Neuron (in vitro differentiated cells): ENCODE measurements around the gene NPHP1.
A peak's percentile ranks its signal among the peaks of the same experiment; 100 is the strongest.

Source experiments
- H2AFZ ChIP-seq: one replicate; pipeline ENCODE4 v1.6.1; 2013; ENCODE audit warnings: low read depth, mild to moderate bottlenecking, inconsistent platforms, low read length, moderate library complexity
- H3K27me3 ChIP-seq: one replicate; pipeline ENCODE4 v1.6.1; 2013; ENCODE audit warnings: low read length; ENCODE audit not compliant: insufficient read depth
- H3K36me3 ChIP-seq: one replicate; pipeline ENCODE4 v1.6.1; 2013; ENCODE audit warnings: low read length; ENCODE audit not compliant: insufficient read depth
- H3K4me1 ChIP-seq: one replicate; pipeline ENCODE4 v1.6.1; 2013; ENCODE audit warnings: low read length; ENCODE audit not compliant: insufficient read depth
- H3K4me3 ChIP-seq: 2 replicates; pipeline ENCODE4 v1.5.1; 2013; ENCODE audit warnings: mild to moderate bottlenecking, low read length, moderate library complexity
- H3K9me3 ChIP-seq: one replicate; pipeline ENCODE4 v1.6.1; 2013; ENCODE audit warnings: low read length

Gene NPHP1

DNA sequence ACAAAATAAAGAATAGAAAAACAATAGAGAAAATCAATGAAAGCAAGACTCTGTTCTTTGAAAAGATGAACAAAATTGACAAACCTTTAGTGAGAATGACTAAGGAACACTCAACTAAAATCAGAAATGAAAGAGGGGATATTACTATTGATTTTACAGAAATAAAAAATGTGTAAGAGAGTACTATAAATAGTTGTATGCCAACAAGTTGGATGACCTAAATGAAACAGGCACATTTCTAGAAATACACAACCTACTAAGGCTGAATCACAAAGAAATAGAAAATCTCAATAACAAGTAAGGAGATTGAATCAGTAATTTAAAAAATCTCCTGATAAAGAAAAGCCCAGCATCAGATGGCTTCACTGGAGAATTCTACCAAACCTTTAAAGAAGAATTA, 70.8 kb downstream of the NPHP1 start:
- Histone ChIP-seq H2AFZ (no peak overlapping the region), H3K36me3 (peaks cover 2% of the 10 kb centered on the region), H3K4me3 (no peak overlapping the region), H3K9me3 (no peaks in the 10 kb centered on the region), H3K4me1 (no peaks in the 10 kb centered on the region), H3K27me3 (no peaks in the 10 kb centered on the region)

DNA sequence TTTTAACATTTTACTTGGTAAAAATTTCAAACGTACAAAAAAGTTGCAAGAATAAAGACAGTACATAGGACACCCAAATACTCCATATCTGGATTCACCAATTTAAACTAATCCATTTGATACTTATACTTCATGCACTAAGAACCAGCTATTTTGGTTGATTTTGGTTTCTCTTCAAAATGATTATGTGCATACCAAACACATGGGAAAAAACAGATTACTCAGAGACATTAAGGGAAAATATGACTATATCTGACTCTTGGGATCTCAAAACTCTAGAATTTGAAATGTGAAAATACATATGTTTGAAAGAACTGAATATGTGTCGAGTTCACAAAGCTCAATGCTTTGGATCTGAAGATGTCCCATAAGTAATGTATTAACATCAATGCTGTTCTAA, 73.6 kb downstream of the NPHP1 start:
- no peak overlapping the region for H3K4me3 ChIP-seq
- no peaks in the 10 kb centered on the region for H3K27me3 ChIP-seq
- H2AFZ ChIP-seq, result no peak overlapping the region
- no peaks in the 10 kb centered on the region for H3K9me3 ChIP-seq
- peaks cover 2% of the 10 kb centered on the region for H3K36me3 ChIP-seq
- H3K4me1 ChIP-seq, result peaks cover 7% of the 10 kb centered on the region

DNA sequence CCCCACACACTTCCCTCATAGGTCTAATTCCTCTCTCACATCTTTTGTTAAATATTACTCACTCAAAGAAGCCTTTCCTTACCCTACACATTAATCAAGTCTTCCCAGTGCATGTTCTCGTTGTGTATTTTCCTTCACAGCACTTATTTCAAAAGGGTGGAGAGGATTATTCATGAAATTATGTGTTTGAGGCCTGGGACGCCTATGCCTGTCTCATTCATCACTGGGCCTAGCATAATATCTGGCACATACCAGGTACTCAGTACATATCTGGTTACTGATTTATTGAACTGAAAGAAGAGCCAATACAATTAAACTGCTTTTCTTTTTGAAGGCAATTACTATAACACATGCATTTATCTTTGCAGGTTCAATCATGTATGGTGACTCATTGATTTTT, 74.1 kb downstream of the NPHP1 start:
- H3K4me1 ChIP-seq, result peaks cover 7% of the 10 kb centered on the region
- no peak overlapping the region for H2AFZ ChIP-seq
- H3K36me3 ChIP-seq, result peaks cover 2% of the 10 kb centered on the region
- no peak overlapping the region for H3K4me3 ChIP-seq
- no peaks in the 10 kb centered on the region for H3K27me3 ChIP-seq
- no peaks in the 10 kb centered on the region for H3K9me3 ChIP-seq

DNA sequence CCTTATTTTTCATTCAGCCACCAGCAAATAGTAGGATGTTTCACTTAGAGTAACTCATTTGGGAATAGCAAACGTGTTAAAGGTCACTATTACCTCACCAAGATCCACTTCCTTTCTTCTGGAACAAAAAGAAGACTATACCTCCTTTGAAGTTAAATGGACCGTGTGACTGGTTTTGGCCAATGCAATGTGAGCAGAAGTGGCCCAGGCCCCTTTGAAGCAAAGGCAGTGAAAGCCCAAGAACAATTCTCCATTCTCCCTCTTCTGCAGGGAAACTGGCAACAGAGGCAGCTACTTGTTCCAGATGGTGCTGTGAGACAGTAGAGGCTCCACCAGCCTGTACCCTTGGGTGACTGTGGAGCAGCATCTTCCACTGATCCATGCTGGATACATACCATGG, 77.9 kb downstream of the NPHP1 start:
- Histone ChIP-seq H3K27me3 (no peaks in the 10 kb centered on the region), H3K36me3 (peaks cover 2% of the 10 kb centered on the region), H3K9me3 (no peaks in the 10 kb centered on the region), H3K4me3 (no peak overlapping the region), H3K4me1 (peaks cover 7% of the 10 kb centered on the region), H2AFZ (no peak overlapping the region)

DNA sequence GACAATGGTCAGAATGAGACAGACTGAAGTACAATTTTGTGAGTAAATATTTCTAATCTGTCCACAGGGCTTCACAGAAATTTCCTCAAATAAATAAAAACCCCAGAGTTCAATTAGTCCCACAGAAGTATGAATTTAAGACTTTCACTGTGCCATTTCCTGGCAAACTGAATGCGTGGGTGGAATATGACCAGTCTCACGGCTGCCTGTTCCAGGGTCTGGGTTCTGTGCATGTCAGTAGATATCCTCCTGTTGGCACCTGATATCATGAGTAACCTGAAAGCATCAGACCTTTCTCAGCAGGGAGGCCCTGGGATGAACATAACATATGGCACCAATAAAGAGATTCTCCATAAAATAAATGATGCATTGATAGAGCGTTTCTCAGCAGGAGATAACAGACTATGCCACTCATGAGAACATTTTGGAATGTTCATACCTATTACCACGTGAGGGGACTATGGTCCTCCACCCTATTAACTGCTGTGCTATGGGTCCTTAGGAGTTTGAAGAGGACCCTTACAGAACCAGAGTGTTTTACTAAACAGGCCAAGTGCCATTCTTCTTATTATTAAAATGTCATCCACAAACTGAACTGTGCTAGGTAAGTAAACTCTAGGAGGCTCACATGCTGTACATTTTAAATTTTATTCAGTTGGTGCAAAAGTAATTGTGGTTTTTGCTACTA, 78.6 kb downstream of the NPHP1 start:
- H3K27me3 ChIP-seq, result no peaks in the 10 kb centered on the region
- peaks cover 2% of the 10 kb centered on the region for H3K36me3 ChIP-seq
- no peaks in the 10 kb centered on the region for H3K9me3 ChIP-seq
- H2AFZ ChIP-seq, result no peak overlapping the region
- no peak overlapping the region for H3K4me3 ChIP-seq
- H3K4me1 ChIP-seq, result peaks cover 7% of the 10 kb centered on the region

DNA sequence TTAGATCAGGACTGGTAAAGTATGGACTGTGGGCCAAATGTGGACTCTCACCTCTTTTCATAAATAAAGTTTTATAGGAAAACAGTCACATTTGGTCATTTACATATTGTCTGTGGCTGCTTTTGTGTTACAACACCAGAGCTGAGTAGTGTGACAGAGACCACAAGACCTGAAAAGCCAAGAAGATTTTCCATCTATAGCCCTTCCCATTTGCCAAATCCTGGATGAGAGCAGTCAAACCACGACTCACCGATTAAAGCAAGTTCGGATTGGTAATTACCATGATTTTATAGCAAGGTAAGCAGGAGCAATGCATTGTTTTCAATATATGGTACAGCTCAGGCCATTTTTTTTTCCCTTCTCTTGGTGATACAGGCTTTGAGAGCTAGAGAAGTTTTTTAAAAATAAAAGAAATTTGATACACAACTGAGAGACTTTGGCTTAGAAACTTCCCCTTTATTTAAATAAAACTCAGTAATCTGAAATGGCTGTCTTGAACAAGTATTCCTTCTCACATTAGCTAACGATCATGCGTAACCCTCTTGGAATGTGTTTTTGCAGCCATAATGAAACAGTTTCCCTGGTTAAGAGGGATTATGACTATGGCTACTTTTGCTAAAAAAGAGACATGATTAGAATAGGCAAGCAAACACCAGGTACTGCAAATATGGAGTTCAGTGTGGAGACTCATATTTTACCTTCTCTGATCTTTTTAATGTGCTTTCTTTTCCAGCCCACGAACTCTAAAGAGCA, 79.7 kb downstream of the NPHP1 start:
- no peaks in the 10 kb centered on the region for H3K9me3 ChIP-seq
- H3K4me3 ChIP-seq, result no peak overlapping the region
- H2AFZ ChIP-seq, result no peak overlapping the region
- H3K27me3 ChIP-seq, result no peaks in the 10 kb centered on the region
- H3K36me3 ChIP-seq, result no peaks in the 10 kb centered on the region
- peaks cover 7% of the 10 kb centered on the region for H3K4me1 ChIP-seq

DNA sequence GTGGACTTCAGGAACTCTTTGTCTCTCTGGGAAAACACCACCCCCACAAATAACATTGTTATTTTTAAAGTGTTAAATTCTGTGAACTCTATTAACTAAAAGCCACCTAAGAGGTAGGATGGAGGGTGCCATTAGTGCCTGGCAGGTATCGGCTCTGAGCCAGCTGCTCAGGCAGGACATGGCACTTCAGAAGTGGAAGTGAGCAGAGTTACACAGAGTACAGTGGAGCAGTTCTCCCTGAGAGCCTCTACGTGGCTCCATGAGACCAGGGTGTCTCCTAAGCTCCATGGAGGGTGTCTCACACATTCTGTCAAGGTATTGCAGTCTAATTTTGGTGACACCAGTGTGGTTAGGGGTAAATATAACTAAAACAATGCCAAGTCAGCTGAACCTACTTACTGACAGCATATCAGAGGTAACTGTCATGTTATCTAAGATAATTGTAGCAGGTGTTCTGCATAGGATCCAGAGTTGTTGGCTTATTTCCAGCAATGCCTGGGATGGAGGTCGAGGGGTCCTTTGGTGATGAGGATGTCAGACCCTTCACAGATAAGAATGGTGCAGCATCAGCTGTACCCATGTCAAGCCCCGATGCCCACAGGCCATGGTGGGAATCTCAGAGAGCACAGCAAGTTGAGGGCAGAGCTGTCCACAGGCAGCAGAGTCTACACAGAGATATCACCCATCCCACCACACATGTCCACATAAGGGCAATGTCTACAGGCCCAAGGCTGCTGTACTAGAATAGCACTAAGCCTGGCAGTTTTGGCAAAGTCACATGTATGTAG, 80.6 kb downstream of the NPHP1 start:
- Histone ChIP-seq H3K4me1 (peaks cover 7% of the 10 kb centered on the region), H2AFZ (no peak overlapping the region), H3K27me3 (peaks cover under 1% of the 10 kb centered on the region), H3K4me3 (no peak overlapping the region), H3K36me3 (no peaks in the 10 kb centered on the region), H3K9me3 (no peaks in the 10 kb centered on the region)

DNA sequence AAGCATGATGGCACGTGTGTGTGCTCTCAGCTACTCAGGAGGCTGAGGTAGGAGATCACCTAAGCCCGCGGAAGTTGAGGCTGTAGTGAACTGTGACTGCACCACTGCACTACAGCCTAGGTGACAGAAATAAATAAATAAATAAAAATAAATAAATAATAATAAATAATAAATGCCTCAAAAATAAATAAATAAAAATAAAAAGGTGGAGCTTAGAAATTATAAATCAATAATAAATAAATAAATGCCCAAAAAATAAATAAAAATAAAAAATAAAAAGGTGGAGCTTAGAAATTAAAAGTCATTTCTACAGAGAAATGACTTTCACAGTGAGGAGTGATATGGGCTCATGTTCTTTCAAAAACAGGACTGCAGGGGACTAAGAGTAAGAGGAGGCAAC, 83.2 kb downstream of the NPHP1 start:
- Histone ChIP-seq H3K27me3 (peaks cover 10% of the 10 kb centered on the region), H3K36me3 (no peaks in the 10 kb centered on the region), H3K4me3 (no peak overlapping the region), H2AFZ (no peak overlapping the region), H3K4me1 (no peaks in the 10 kb centered on the region), H3K9me3 (no peaks in the 10 kb centered on the region)

DNA sequence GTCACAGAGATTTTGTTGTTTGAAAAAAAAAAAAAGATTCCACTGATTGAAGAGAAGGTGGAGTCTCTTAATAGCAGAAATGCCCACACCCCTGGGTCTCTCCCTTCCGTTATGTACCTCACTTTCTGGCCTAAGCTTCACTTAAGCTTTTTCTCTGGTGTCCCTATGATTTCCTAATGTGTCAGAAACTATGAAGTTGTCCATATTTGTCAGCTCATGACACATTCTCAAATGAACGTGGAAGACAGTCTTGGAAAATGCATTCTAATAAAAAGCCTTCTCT, 83.8 kb downstream of the NPHP1 start:
- no peaks in the 10 kb centered on the region for H3K4me1 ChIP-seq

DNA sequence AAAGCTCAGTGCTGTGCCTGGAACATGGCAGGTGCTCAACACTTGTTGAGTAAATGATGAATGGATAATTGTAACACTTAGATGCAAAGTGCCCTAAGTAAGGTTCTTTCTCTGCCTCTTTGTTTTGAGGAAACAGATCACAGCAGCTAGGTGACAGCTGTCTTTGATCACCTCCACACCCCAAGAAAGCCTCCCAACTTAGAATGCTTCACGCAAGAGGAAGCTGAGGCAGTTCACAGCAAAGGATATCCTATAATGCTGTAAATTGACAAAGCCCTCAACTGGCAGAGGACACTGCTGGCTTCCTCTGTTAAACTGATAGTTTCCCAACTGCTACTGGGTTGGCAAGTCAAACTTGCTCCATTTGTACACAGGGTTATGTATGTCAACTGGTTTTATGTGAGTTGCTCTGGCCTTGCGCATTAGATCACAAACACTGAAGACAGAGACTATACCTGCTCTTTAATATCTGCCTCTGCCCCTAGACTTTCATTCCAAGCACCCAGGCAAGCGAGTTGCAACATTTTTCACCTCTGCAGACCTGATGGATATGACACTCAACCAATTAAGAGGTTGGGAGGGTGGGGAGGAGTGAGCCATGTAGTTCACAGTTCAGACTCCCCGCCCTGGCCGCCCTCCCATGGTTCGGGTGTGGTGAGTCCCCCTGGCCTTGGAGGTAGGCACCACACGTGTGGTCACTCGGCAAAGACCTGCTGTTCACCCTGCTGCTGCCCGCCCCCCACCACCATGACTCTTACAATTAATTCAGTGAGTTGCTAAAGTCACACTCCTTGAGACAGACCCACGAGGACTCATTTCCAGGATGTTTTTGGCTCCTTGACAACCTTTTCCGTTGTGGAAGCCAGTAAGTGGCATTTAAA, 84.4 kb downstream of the NPHP1 start:
- Histone ChIP-seq H3K27me3 (peaks cover 21% of the 10 kb centered on the region), H3K9me3 (no peaks in the 10 kb centered on the region), H3K36me3 (no peaks in the 10 kb centered on the region), H3K4me3 (no peak overlapping the region), H2AFZ (no peak overlapping the region), H3K4me1 (peaks cover 2% of the 10 kb centered on the region)

More for the DNA sequence above, 83.8 kb downstream of the NPHP1 start:
- no peaks in the 10 kb centered on the region for H3K9me3 ChIP-seq
- no peaks in the 10 kb centered on the region for H3K36me3 ChIP-seq
- H3K27me3 ChIP-seq, result peaks cover 16% of the 10 kb centered on the region
- no peak overlapping the region for H3K4me3 ChIP-seq
- H2AFZ ChIP-seq, result no peak overlapping the region

DNA sequence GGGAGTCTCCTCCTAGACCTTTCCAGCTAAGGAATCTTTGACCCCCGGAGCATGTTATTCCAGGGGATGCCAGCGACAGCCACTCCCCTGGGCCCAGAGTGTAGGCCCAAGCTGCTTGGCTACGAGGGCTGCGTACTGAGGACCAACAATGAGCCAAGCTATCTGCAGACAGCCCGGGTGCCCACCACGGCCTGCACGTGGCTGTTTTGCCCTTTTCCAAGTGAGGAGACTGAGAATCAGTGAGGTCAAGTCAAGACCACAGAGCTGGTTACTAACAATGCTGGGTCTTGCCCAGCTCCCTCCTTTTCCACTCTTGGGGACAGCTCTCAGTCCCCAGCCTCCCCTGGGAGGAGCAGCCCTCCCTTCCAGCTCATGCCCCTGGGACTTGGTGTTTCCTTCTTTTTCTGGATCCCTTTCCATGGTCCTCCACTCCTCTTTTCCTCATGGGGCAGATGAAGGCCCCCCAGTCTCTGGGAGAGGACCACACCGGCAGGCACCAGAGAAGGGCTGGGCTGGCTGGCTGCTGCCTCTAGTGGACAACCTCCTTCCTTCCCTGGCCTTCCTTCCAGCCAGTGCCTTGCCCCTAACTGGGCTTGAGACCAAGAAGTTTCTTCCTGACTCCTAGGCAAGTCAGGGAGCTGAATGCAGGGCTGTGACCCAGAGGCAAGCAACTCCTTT, 88.6 kb downstream of the NPHP1 start:
- H2AFZ ChIP-seq, result peak overlapping the region; percentile 32
- H3K36me3 ChIP-seq, result no peaks in the 10 kb centered on the region
- no peak overlapping the region for H3K4me3 ChIP-seq
- peaks cover 40% of the 10 kb centered on the region for H3K27me3 ChIP-seq
- H3K4me1 ChIP-seq, result peaks cover 11% of the 10 kb centered on the region
- peaks cover 2% of the 10 kb centered on the region for H3K9me3 ChIP-seq

DNA sequence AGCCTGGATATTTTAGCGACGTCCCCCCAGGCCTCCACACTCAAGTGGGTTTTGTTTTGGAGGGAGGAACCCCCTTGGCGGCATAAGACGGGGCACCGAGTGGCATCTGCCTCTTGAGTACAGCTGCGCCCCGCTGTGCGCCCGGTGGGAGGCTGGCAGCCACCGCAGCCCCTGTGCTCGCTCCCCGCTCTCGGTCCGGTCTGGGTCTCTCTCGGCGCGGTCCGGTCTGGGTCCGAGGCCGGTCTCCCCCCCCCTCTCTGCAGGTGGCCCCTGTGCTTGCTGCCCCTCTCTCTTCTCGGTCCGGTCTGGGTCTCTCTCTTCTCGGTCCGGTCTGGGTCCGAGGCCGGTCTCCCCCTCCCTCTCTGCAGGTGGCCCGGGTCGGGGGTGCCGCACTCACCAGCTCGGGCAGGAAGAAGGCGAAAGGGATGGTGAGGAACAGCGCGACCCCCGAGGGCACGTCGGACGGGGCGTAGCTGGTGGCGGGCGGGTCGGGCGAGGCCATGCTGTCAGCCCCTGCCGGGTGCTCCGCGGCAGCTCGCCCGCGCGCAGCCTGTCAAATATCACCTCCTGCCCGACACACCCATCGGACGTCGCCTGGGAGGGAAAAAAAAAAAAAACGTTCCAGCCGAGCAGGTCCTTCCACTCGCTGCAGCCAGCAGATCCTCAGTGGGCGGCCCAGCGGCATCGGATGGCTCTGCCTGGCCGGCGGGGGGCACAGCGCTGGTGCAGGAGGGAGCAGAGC, 89.4 kb downstream of the NPHP1 start, which contains the start of gene MALL:
Gene MALL (minus strand): TSS at position 532 of the 742 bp plus-strand sequence. CDS start 30 bp downstream, at position 502.
- peaks cover 40% of the 10 kb centered on the region for H3K27me3 ChIP-seq
- peaks cover 11% of the 10 kb centered on the region for H3K4me1 ChIP-seq
- no peaks in the 10 kb centered on the region for H3K36me3 ChIP-seq
- H2AFZ ChIP-seq, result peak within 1 kb of the TSS; percentile 32
- H3K4me3 ChIP-seq, result no peak within 1 kb of the TSS
- peaks cover 2% of the 10 kb centered on the region for H3K9me3 ChIP-seq
